WTC11 (cell line): Measurements from ENCODE around the gene EHD3. TPM values are rescaled to one million over a fixed set of nuclear protein-coding genes. Genes with fewer than 3 reads are reported as not detected.

Source experiments
- ATAC-seq: fragments of 200-7000 bp; cut with Tn5 transposase; 2 replicates; pipeline ENCODE4 v1.10.0; 2021; ENCODE audit warnings: mild to moderate bottlenecking, moderate library complexity
- CTCF ChIA-PET: fragments of 300-600 bp; sonication (Branson Sonifier 250); formaldehyde crosslinking; loops from one replicate; lab custom pipeline; 2021; ENCODE audit warnings: antibody characterized with exemption; lab: Charles Lee
- POLR2A ChIA-PET: fragments of 350-600 bp; sonication (Branson Sonifier 250); formaldehyde crosslinking; loops from one replicate; lab custom pipeline; 2021; ENCODE audit warnings: antibody characterized with exemption; lab: Charles Lee
- DNase-seq: peaks from one replicate; pipeline ENCODE4 v3.0.0; 2021; ENCODE audit warnings: low spot score
- H3K27ac Mint-ChIP-seq: 2 replicates; pipeline ENCODE4 v1.8.0; 2021; ENCODE audit warnings: mixed read lengths
- H3K27me3 Mint-ChIP-seq: 2 replicates; pipeline ENCODE4 v1.8.0; 2021; ENCODE audit warnings: low read depth, mild to moderate bottlenecking, moderate library complexity, mixed read lengths
- H3K36me3 Mint-ChIP-seq: 2 replicates; pipeline ENCODE4 v1.8.0; 2021; ENCODE audit warnings: mixed read lengths
- H3K4me1 Mint-ChIP-seq: 2 replicates; pipeline ENCODE4 v1.8.0; 2022; ENCODE audit warnings: mixed read lengths
- H3K4me3 Mint-ChIP-seq: 2 replicates; pipeline ENCODE4 v1.8.0; 2021; ENCODE audit warnings: mild to moderate bottlenecking, moderate library complexity, mixed read lengths
- H3K9me3 Mint-ChIP-seq: 2 replicates; pipeline ENCODE4 v1.8.0; 2021; ENCODE audit warnings: mixed read lengths
- ETV6 ChIP-seq: sonication (generic); formaldehyde crosslinking; IDR thresholded peaks from 2 replicates; pipeline ENCODE4 v1.8.1; 2022; ENCODE audit warnings: mild to moderate bottlenecking, missing genetic modification reagents
- FOXJ3 ChIP-seq: sonication (generic); formaldehyde crosslinking; IDR thresholded peaks from 2 replicates; pipeline ENCODE4 v1.9.0; 2021; ENCODE audit warnings: missing genetic modification reagents, mild to moderate bottlenecking, borderline replicate concordance
- JAZF1 ChIP-seq: fragments of 250-450 bp; sonication (Bioruptor Pico); IDR thresholded peaks from 2 replicates; pipeline ENCODE4 v1.9.0; 2021; ENCODE audit warnings: moderate library complexity, mild to moderate bottlenecking, inconsistent platforms
- NR2C2 ChIP-seq: sonication (generic); formaldehyde crosslinking; IDR thresholded peaks from 2 replicates; pipeline ENCODE4 v1.8.0; 2022; ENCODE audit warnings: mild to moderate bottlenecking, missing genetic modification reagents
- NR3C1 ChIP-seq: sonication (generic); formaldehyde crosslinking; conservative IDR thresholded peaks from 2 replicates; pipeline ENCODE4 v1.8.1; 2023; ENCODE audit warnings: low read depth, mild to moderate bottlenecking, missing genetic modification reagents
- RORB ChIP-seq: fragments of 250-450 bp; sonication (Bioruptor Pico); IDR thresholded peaks from 2 replicates; pipeline ENCODE4 v1.9.0; 2021; ENCODE audit warnings: mild to moderate bottlenecking
- SOX15 ChIP-seq: fragments of 250-450 bp; sonication (Bioruptor Pico); IDR thresholded peaks from 2 replicates; pipeline ENCODE4 v1.9.0; 2021; ENCODE audit warnings: mild to moderate bottlenecking
- ZNF396 ChIP-seq: fragments of 250-450 bp; sonication (Bioruptor Pico); IDR thresholded peaks from 2 replicates; pipeline ENCODE4 v1.8.0; 2021; ENCODE audit warnings: mild to moderate bottlenecking, moderate library complexity, borderline replicate concordance
- total RNA-seq: library from RNA; stranded (reverse); gene quantifications from 3 replicates; pipeline ENCODE4 v1.2.3, GENCODE V29; 2021
- TF ChIP-seq, protein P1 (sequence below): sonication (generic); formaldehyde crosslinking; IDR thresholded peaks from 2 replicates; pipeline ENCODE4 v1.8.0; 2022; ENCODE audit warnings: missing genetic modification reagents
- TF ChIP-seq, protein P2 (sequence below): sonication (generic); formaldehyde crosslinking; IDR thresholded peaks from 2 replicates; pipeline ENCODE4 v1.8.0; 2023; ENCODE audit warnings: missing genetic modification reagents, mild to moderate bottlenecking, borderline replicate concordance
- TF ChIP-seq, protein P3 (sequence below): sonication (generic); formaldehyde crosslinking; IDR thresholded peaks from 2 replicates; pipeline ENCODE4 v1.8.1; 2023; ENCODE audit warnings: mild to moderate bottlenecking, moderate library complexity, missing genetic modification reagents

Gene EHD3
- total RNA-seq, 1 experiment from 2014 or later = 10.0 TPM

DNA sequence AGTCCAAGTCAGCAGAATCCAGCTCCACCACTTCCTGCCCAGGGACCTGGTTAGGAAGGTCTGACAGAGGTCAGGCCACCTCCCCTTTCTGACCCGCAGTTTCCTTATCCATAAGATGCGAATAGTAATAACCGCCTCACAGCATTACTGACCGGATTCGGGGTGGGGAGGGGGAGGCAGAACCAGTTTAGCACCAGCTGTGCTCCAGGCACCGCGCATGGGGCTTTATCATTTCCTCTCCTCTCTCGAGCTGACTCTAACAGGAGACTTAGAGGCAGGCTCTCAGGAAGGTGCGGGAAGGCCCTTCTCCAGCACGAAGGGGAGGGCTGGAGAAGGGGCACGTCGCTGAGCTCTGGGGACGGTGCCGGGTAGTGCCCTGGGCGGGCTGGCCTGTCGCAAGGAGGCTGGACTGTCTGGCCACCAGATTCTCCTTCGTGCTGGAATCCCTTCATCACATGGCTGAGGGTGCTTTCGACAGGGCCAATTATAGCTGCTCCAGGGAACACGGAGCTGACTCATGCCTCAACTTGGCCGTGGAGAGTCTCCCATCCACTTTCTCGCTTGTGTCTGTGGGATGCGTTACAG is 5.7 kb downstream of the EHD3 start (continued):
- TF ChIP-seq, protein P1, sequence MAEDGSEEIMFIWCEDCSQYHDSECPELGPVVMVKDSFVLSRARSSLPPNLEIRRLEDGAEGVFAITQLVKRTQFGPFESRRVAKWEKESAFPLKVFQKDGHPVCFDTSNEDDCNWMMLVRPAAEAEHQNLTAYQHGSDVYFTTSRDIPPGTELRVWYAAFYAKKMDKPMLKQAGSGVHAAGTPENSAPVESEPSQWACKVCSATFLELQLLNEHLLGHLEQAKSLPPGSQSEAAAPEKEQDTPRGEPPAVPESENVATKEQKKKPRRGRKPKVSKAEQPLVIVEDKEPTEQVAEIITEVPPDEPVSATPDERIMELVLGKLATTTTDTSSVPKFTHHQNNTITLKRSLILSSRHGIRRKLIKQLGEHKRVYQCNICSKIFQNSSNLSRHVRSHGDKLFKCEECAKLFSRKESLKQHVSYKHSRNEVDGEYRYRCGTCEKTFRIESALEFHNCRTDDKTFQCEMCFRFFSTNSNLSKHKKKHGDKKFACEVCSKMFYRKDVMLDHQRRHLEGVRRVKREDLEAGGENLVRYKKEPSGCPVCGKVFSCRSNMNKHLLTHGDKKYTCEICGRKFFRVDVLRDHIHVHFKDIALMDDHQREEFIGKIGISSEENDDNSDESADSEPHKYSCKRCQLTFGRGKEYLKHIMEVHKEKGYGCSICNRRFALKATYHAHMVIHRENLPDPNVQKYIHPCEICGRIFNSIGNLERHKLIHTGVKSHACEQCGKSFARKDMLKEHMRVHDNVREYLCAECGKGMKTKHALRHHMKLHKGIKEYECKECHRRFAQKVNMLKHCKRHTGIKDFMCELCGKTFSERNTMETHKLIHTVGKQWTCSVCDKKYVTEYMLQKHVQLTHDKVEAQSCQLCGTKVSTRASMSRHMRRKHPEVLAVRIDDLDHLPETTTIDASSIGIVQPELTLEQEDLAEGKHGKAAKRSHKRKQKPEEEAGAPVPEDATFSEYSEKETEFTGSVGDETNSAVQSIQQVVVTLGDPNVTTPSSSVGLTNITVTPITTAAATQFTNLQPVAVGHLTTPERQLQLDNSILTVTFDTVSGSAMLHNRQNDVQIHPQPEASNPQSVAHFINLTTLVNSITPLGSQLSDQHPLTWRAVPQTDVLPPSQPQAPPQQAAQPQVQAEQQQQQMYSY (CRISPR knock-in tag) = peak; percentile 64

DNA sequence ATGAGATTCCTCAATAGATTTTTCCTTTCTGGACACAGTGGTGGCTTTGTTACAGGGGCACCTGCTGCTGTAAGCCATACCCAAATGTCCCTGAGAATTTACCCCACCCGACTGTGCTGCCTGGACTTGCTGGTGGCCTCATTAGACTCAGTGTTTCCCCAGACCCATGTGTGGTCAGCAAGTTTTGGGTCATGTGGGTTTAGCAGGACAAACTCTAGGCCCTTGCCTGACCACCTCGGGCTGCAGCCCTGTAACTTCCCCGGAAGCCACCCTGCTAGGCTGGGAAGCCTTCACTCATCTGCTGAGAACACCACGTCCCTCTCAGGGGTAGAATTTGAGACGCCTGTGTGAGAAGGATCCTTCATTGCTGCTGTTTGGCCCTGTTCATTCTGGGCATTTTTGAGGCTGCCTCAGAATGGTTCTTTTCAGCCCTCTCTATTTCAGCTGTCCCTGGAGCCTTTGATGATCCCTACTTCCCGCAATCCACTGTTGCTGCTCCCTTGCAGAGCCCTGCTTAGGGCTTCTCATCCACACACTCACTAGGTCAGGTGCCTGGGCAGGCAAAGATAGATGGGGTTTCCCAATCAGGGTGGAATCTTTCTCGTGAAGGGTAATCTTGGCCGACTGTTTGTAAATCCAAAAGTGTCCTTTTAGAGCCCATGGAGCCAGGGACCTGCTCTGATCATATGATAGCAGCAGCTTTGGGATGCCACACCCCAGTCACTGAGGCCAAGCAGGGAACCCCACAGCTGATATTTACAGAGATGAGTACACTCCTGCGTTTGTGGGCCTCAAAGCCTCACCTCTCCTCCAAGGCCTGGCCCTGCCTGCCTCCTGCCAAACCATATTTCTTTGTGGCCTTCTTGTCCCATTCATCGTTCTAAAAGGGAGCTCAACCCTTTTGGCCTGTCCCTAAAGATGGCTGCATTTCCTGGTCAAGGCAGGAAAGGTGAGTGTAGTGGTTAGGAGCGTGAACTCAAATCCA is 6.7 kb downstream of the EHD3 start:
- no peaks in the 10 kb centered on the region for H3K27me3 Mint-ChIP-seq
- H3K9me3 Mint-ChIP-seq = no peaks in the 10 kb centered on the region
- CTCF ChIA-PET = interaction anchor here (1.3 kb wide), 1 partner anchor 93 kb away, joined by 3 read pairs; no protein-coding TSS in a partner anchor
- TF ChIP-seq NR3C1 (CRISPR knock-in tag) (no peak), ETV6 (CRISPR knock-in tag) (no peak), ZNF396 (CRISPR knock-in tag) (no peak), NR2C2 (no peak), RORB (no peak), SOX15 (CRISPR knock-in tag) (no peak), FOXJ3 (no peak), JAZF1 (no peak)
- TF ChIP-seq, protein P2, sequence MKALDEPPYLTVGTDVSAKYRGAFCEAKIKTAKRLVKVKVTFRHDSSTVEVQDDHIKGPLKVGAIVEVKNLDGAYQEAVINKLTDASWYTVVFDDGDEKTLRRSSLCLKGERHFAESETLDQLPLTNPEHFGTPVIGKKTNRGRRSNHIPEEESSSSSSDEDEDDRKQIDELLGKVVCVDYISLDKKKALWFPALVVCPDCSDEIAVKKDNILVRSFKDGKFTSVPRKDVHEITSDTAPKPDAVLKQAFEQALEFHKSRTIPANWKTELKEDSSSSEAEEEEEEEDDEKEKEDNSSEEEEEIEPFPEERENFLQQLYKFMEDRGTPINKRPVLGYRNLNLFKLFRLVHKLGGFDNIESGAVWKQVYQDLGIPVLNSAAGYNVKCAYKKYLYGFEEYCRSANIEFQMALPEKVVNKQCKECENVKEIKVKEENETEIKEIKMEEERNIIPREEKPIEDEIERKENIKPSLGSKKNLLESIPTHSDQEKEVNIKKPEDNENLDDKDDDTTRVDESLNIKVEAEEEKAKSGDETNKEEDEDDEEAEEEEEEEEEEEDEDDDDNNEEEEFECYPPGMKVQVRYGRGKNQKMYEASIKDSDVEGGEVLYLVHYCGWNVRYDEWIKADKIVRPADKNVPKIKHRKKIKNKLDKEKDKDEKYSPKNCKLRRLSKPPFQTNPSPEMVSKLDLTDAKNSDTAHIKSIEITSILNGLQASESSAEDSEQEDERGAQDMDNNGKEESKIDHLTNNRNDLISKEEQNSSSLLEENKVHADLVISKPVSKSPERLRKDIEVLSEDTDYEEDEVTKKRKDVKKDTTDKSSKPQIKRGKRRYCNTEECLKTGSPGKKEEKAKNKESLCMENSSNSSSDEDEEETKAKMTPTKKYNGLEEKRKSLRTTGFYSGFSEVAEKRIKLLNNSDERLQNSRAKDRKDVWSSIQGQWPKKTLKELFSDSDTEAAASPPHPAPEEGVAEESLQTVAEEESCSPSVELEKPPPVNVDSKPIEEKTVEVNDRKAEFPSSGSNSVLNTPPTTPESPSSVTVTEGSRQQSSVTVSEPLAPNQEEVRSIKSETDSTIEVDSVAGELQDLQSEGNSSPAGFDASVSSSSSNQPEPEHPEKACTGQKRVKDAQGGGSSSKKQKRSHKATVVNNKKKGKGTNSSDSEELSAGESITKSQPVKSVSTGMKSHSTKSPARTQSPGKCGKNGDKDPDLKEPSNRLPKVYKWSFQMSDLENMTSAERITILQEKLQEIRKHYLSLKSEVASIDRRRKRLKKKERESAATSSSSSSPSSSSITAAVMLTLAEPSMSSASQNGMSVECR = no peak
- TF ChIP-seq, protein P3, sequence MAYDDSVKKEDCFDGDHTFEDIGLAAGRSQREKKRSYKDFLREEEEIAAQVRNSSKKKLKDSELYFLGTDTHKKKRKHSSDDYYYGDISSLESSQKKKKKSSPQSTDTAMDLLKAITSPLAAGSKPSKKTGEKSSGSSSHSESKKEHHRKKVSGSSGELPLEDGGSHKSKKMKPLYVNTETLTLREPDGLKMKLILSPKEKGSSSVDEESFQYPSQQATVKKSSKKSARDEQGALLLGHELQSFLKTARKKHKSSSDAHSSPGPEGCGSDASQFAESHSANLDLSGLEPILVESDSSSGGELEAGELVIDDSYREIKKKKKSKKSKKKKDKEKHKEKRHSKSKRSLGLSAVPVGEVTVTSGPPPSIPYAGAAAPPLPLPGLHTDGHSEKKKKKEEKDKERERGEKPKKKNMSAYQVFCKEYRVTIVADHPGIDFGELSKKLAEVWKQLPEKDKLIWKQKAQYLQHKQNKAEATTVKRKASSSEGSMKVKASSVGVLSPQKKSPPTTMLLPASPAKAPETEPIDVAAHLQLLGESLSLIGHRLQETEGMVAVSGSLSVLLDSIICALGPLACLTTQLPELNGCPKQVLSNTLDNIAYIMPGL (CRISPR knock-in tag) = no peak
- TF ChIP-seq, all 79 proteins: peak for 0
- H3K36me3 Mint-ChIP-seq = peaks cover 3% of the 10 kb centered on the region; the same call in 1 of the 2 replicates
- ATAC-seq (no peak), DNase-seq (no peak)
- POLR2A ChIA-PET = interaction anchor here (1.2 kb wide), 1 partner anchor 13 kb away, joined by 3 read pairs; no protein-coding TSS in a partner anchor
- no peak overlapping the region for H3K4me3 Mint-ChIP-seq
- no peak overlapping the region for H3K27ac Mint-ChIP-seq
- H3K4me1 Mint-ChIP-seq = peaks cover 13% of the 10 kb centered on the region
